K562 (cell line): ENCODE measurements around the gene AMBP. TPM values are rescaled to one million over a fixed set of nuclear protein-coding genes. Genes with fewer than 3 reads are reported as not detected.

Experiments used
- CTBP1 ChIP-seq: fragments of 450-650 bp; IDR thresholded peaks from 2 replicates; pipeline ENCODE4 v1.6.1; 2016; ENCODE audit warnings: borderline replicate concordance
- CTCF ChIP-seq, 3 experiments: IDR thresholded peaks in 2 of 3; conservative IDR thresholded peaks in 1 of 3; 2 replicates each; pipeline ENCODE4 v1.5.1; 2011 to 2012; ENCODE audit warnings: low read length in 3 of 3, mild to moderate bottlenecking in 3 of 3, control low read depth in 2 of 3, improper control_type of control experiment in 1 of 3, inconsistent platforms in 1 of 3, low read depth in 1 of 3, mixed read lengths in 1 of 3, moderate library complexity in 1 of 3; ENCODE audit not compliant: insufficient read depth in 2 of 3
- RAD21 ChIP-seq, 2 experiments: fragments of 250-450 bp in 1 of 2; fragments of 450-650 bp in 1 of 2; sonication (Bioruptor Pico) in 1 of 2; formaldehyde crosslinking in 1 of 2; IDR thresholded peaks in 1 of 2; conservative IDR thresholded peaks in 1 of 2; 2 replicates each; pipeline versions ENCODE4 v1.4.0 to v1.8.0; 2020 to 2022; ENCODE audit warnings: mild to moderate bottlenecking in 2 of 2, moderate library complexity in 1 of 2
- RCOR1 ChIP-seq, 2 experiments: IDR thresholded peaks; 2 replicates each; pipeline ENCODE4 v1.6.1; 2012; ENCODE audit warnings: low read depth in 2 of 2, low read length in 2 of 2, borderline replicate concordance in 1 of 2, improper control_type of control experiment in 1 of 2
- SFPQ ChIP-seq: fragments of 200-400 bp; formaldehyde crosslinking; IDR thresholded peaks from 2 replicates; pipeline ENCODE4 v1.6.1; 2017; ENCODE audit warnings: mild to moderate bottlenecking, low read depth, low read length, moderate library complexity
- SMC3 ChIP-seq: conservative IDR thresholded peaks from 2 replicates; pipeline ENCODE4 v1.6.1; 2011; ENCODE audit warnings: low read depth, low read length, improper control_type of control experiment; ENCODE audit not compliant: insufficient read depth
- SNIP1 ChIP-seq: fragments of 450-650 bp; IDR thresholded peaks from 2 replicates; pipeline ENCODE4 v1.7.1; 2017; ENCODE audit warnings: low read depth, mild to moderate bottlenecking
- STAG1 ChIP-seq: sonication (generic); formaldehyde crosslinking; IDR thresholded peaks from 2 replicates; pipeline ENCODE4 v1.5.0; 2020; ENCODE audit warnings: missing genetic modification reagents, borderline replicate concordance
- TCF7L2 ChIP-seq: fragments of 150-350 bp; IDR thresholded peaks from 2 replicates; pipeline ENCODE4 v1.6.1; 2016; ENCODE audit warnings: low read depth, mild to moderate bottlenecking, low read length, moderate library complexity
- TFE3 ChIP-seq: fragments of 450-650 bp; formaldehyde crosslinking; IDR thresholded peaks from 2 replicates; pipeline ENCODE4 v1.4.0; 2020; ENCODE audit warnings: mild to moderate bottlenecking, mixed read lengths
- U2AF1 ChIP-seq: fragments of 200-400 bp; formaldehyde crosslinking; optimal IDR thresholded peaks from 2 replicates; pipeline ENCODE3; 2017; ENCODE audit warnings: mild to moderate bottlenecking, low read depth, low read length, moderate library complexity
- ZNF212 ChIP-seq: fragments of 450-650 bp; formaldehyde crosslinking; IDR thresholded peaks from 2 replicates; pipeline ENCODE4 v1.4.0; 2020; ENCODE audit warnings: mild to moderate bottlenecking
- ZNF239 ChIP-seq: fragments of 250-450 bp; sonication (Bioruptor Pico); IDR thresholded peaks from 2 replicates; pipeline ENCODE4 v1.4.0; 2020; ENCODE audit warnings: mild to moderate bottlenecking
- ZNF347 ChIP-seq: fragments of 450-650 bp; formaldehyde crosslinking; IDR thresholded peaks from 2 replicates; pipeline ENCODE4 v1.4.0; 2020; ENCODE audit warnings: low read depth, mild to moderate bottlenecking, moderate library complexity
- ZNF449 ChIP-seq: fragments of 250-450 bp; sonication (Bioruptor Pico); IDR thresholded peaks from 2 replicates; pipeline ENCODE4 v1.8.0; 2022; ENCODE audit warnings: moderate library complexity, mild to moderate bottlenecking, inconsistent platforms
- ZNF507 ChIP-seq: conservative IDR thresholded peaks from 2 replicates; pipeline ENCODE4 v1.6.1; 2017; ENCODE audit warnings: missing genetic modification characterization, missing compliant biosample characterization
- ZNF75A ChIP-seq: fragments of 450-650 bp; formaldehyde crosslinking; IDR thresholded peaks from 2 replicates; pipeline ENCODE4 v1.4.0; 2020; ENCODE audit warnings: mild to moderate bottlenecking
- polyA plus RNA-seq, 8 experiments: library from polyadenylated mRNA; depleted of rRNA in 4 of 8; stranded (reverse) in 5 of 8; unstranded in 3 of 8; fragments of >200 nt; fragmentation: Nextera tagmentation in 2 of 8; fragmentation: Illumina TruSeq in 1 of 8; extraction: Ambion mirVana in 2 of 8; extraction: Trizol in 1 of 8; gene quantifications; 2 replicates each; pipeline versions ENCODE4 v1.2.1 to v1.2.3, GENCODE V29; 2011 to 2014; ENCODE audit warnings: inconsistent platforms in 1 of 8, missing spikeins in 1 of 8
- total RNA-seq, 7 experiments: library from RNA; depleted of rRNA in 6 of 7; stranded (reverse); fragments of >200 nt in 6 of 7; fragmentation: Illumina TruSeq in 2 of 7; extraction: Trizol in 2 of 7; gene quantifications; 2 replicates each; pipeline versions ENCODE4 v1.2.1 to v1.2.3, GENCODE V29; 2011 to 2021; ENCODE audit warnings: low replicate concordance in 1 of 7

Gene AMBP
- total and polyA plus RNA-seq, 9 of the 15 experiments (the other 6 are each of a cell fraction or from before 2014, with no cell fraction given): 1.3 TPM; not detected in 8

GRCh38 chr9:114108016-114108833 lies 30.1 kb upstream of the AMBP start (continued):
- TF ChIP-seq SFPQ (no peak), CTBP1 (no peak), CTCF (IDR thresholded peaks at IDR 0.05 in 2 of 3, conservative IDR thresholded peaks at IDR 0.05 in 1 of 3; ENCODE audit: insufficient read depth in 2 of 3, low read depth in 1 of 3, low read length in 3 of 3) (peak; percentile 89 to 95 (median 91)), ZNF347 (CRISPR knock-in tag) (no peak), SNIP1 (no peak), ZNF239 (CRISPR knock-in tag) (no peak), ZNF507 (tag) (no peak), ZNF75A (no peak), ZNF212 (CRISPR knock-in tag) (no peak), RCOR1 (IDR thresholded peaks at IDR 0.05; ENCODE audit: borderline replicate concordance in 1 of 2, low read depth in 2 of 2, low read length in 2 of 2) (0 out of 4 replicates have a peak, but pooled peaks of 1 of the 2 experiments have one; percentile 15), U2AF1 (no peak), TCF7L2 (no peak), TFE3 (CRISPR knock-in tag) (no peak), SMC3 (peak; percentile 91), STAG1 (CRISPR knock-in tag) (peak; percentile 33; the same call in 1 of the 2 replicates), ZNF449 (no peak), RAD21 (CRISPR knock-in tag; conservative IDR thresholded peaks at IDR 0.05 in 1 of 2, IDR thresholded peaks at IDR 0.05 in 1 of 2) (peak; percentile 70 to 87)
